ENCODE data around the gene UVSSA. TPM values are rescaled to one million over a fixed set of nuclear protein-coding genes. Genes with fewer than 3 reads are reported as not detected.

The UVSSA gene, protein sequence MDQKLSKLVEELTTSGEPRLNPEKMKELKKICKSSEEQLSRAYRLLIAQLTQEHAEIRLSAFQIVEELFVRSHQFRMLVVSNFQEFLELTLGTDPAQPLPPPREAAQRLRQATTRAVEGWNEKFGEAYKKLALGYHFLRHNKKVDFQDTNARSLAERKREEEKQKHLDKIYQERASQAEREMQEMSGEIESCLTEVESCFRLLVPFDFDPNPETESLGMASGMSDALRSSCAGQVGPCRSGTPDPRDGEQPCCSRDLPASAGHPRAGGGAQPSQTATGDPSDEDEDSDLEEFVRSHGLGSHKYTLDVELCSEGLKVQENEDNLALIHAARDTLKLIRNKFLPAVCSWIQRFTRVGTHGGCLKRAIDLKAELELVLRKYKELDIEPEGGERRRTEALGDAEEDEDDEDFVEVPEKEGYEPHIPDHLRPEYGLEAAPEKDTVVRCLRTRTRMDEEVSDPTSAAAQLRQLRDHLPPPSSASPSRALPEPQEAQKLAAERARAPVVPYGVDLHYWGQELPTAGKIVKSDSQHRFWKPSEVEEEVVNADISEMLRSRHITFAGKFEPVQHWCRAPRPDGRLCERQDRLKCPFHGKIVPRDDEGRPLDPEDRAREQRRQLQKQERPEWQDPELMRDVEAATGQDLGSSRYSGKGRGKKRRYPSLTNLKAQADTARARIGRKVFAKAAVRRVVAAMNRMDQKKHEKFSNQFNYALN
- 4.0 and 6.8 TPM in 2 replicates for total RNA-seq

DNA sequence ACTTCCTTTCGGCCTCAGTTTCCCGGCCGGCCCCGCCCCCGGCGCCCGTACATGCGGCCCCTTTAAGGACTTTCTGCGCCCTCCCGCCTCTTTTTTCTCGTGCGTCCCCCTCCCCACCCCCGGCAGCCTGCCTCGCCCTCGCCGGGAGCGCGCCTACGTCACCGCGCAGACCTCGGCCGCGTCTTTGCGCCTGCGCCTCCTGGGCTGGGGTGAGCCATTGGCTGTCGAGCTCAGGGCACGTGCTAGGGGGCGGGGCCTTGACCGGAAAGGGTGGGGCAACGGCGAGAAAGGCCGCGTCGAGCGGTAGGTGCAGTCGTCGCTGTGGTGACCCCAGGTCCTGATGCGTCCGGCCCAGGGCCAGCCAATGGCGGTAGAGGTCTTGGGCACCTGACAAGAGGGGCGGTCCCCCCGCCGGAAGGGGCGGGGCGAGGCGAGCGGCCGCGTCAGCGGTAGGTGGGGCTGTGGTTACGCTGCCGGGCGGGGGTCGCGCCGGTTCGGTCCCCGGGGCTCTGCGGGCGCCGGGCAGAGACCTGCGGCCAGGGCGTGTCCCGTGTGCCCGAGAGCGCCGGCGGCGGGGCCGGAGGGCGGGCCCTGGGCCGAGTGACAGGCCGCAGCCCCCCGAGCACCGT is at the start of gene UVSSA:
TSS of gene UVSSA (plus strand) at position 428 of the 629 bp plus-strand sequence. CDS start 884 bp downstream, outside the sequence.

DNA sequence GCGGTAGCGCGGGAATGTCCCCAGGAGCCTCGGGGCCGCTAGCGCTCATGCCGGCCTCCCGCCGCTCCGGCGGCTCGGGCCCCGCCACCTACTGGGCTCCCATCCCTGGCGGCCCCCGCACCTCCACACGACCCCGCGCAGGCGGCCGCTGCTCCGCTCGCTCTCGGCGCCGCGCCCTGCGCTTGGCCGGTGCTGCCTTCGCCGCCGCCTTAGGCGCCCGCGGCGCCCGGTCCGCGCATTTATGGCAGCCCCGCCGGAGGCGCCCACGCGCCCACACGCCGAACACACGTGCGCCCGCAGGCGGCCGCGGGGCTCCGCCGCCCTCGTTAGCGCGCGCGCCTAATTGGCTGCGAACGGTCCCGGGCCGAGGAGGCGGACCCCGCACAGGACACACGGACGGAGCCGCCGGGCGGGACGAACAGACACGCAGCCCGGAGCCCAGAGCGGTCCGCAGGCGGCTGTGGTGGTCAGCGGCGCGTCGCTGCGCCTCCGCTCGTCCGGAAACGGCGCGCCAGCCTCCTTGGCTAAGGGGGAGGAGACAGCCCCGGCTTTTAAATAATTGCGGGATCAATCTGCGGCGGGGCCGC is 59.5 kb downstream of the UVSSA start, which contains the start of gene NKX1-1:
TSS of gene NKX1-1 (minus strand) at position 49 of the 587 bp plus-strand sequence. CDS start at position 49, 0 bp downstream.

Other genes with a start within 250 kb of the UVSSA start
- 0.28 TPM in 2 replicates for gene RNF212, start 233.6 kb upstream of the UVSSA start, total RNA-seq
- gene SPON2, start 174.6 kb upstream of the UVSSA start, total RNA-seq: 388 and 499 TPM in 2 replicates
- 173 and 202 TPM in 2 replicates for gene CTBP1, start 98.1 kb upstream of the UVSSA start, total RNA-seq
- 40.1 and 46.9 TPM in 2 replicates for gene MAEA, start 57.3 kb upstream of the UVSSA start, total RNA-seq
- gene NKX1-1, start 59.2 kb downstream of the UVSSA start, total RNA-seq: not detected in 2 replicates